ENCODE results near the gene WNK3. TPM values are rescaled to one million over a fixed set of nuclear protein-coding genes. Genes with fewer than 3 reads are reported as not detected.

WNK3 gene
- total and polyA plus RNA-seq, 10 of the 15 experiments (the other 5 are each of a cell fraction or from before 2014, with no cell fraction given), result 0.02 to 0.15 (median 0.03) TPM; not detected in 1

- Histone ChIP-seq H4K20me1 (ENCODE audit: control insufficient read depth, insufficient read depth) (no peaks in the 10 kb centered on the region), H3K36me3 (ENCODE audit: control insufficient read depth in 2 of 2, insufficient read depth in 2 of 2, low read length in 1 of 2) (no peaks in the 10 kb centered on the region), H3K9ac (ENCODE audit: control insufficient read depth, insufficient read depth, low read length) (no peak overlapping the region), H3K27me3 (replicated peaks in 1 of 2; ENCODE audit: control insufficient read depth in 2 of 2, insufficient read depth in 2 of 2, low read length in 1 of 2) (no peaks in the 10 kb centered on the region), H3K27ac (ENCODE audit: control insufficient read depth, insufficient read depth) (no peak overlapping the region), H2AFZ (ENCODE audit: control insufficient read depth, low read depth, low read length) (no peak overlapping the region), H3K4me3 (no peak overlapping the region), H3K9me3 (replicated peaks; ENCODE audit: control insufficient read depth, insufficient read depth, low read length) (no peaks in the 10 kb centered on the region; the same call in 2 of the 3 replicates), H3K79me2 (ENCODE audit: control insufficient read depth, insufficient read depth, low read length) (no peaks in the 10 kb centered on the region), H3K4me1 (ENCODE audit: control insufficient read depth, insufficient read depth, low read length) (no peaks in the 10 kb centered on the region), H3K4me2 (ENCODE audit: control insufficient read depth, insufficient read depth) (no peak overlapping the region)
- POLR2A ChIA-PET, result no interaction called here
- intact Hi-C loops (cut with micrococcal nuclease; ENCODE audit: unreplicated experiment) (no loop called here), in situ Hi-C loops (cut with MboI) (no loop called here)
- DNase-seq (ENCODE audit: low read depth, low spot score) (no peak), ATAC-seq (no peak), FAIRE-seq (no peak)
- SMC1A ChIA-PET (ENCODE audit: uncharacterized antibody, unreplicated experiment), result no interaction called here
- 33% methylated on average over 3 of the region's 3 CpGs for WGBS (ENCODE audit: insufficient coverage, insufficient replicate concordance, low lambda C conversion rate, missing lambda C conversion rate)
- no peak for TF ChIP-seq NFIC (IDR thresholded peaks at IDR 0.05; ENCODE audit: low read depth, low read length)
- TF ChIP-seq IRF4 (IDR thresholded peaks at IDR 0.05; ENCODE audit: low read depth, low read length), result no peak
- no peak for TF ChIP-seq ZBTB11 (CRISPR knock-in tag; IDR thresholded peaks at IDR 0.05)
- no peak for TF ChIP-seq ZNF384 (IDR thresholded peaks at IDR 0.05; ENCODE audit: borderline replicate concordance, low read depth, low read length)
- TF ChIP-seq SREBF2 (IDR thresholded peaks at IDR 0.05; ENCODE audit: low read length), result no peak
- TF ChIP-seq HDAC2 (IDR thresholded peaks at IDR 0.05), result no peak
- TF ChIP-seq DPF2 (IDR thresholded peaks at IDR 0.05), result no peak
- RAD21 ChIA-PET (ENCODE audit: unreplicated experiment), result no interaction called here
- no TSS peak for BruUV-seq (replicated peaks)
- CTCF ChIA-PET, result no interaction called here
Measured at GRCh38 chrX:54208531-54208930, 149.3 kb downstream of the WNK3 start.

Data from GM12878 (cell line).